Osteocyte (in vitro differentiated cells): ENCODE results near the gene CDH4. TPM values are rescaled to one million over a fixed set of nuclear protein-coding genes. Genes with fewer than 3 reads are reported as not detected.
"Not testable (repeated sequence)": the region's sequence is repeated elsewhere in the genome, so short reads cannot be mapped to it uniquely, and the experiment has no call there.

Source experiments
- DNase-seq: peaks from one replicate; pipeline ENCODE4 v3.0.0; 2021; ENCODE audit warnings: mixed read lengths; ENCODE audit not compliant: unreplicated experiment; ENCODE audit errors: extremely low spot score
- H3K27ac Mint-ChIP-seq: one replicate; pipeline ENCODE4 v1.8.0; 2021; ENCODE audit warnings: mild to moderate bottlenecking, mixed read lengths; ENCODE audit not compliant: unreplicated experiment
- H3K27me3 Mint-ChIP-seq: one replicate; pipeline ENCODE4 v1.8.0; 2021; ENCODE audit warnings: mixed read lengths; ENCODE audit not compliant: unreplicated experiment
- H3K36me3 Mint-ChIP-seq: one replicate; pipeline ENCODE4 v1.8.0; 2021; ENCODE audit warnings: mixed read lengths; ENCODE audit not compliant: unreplicated experiment
- H3K4me1 Mint-ChIP-seq: one replicate; pipeline ENCODE4 v1.8.0; 2021; ENCODE audit warnings: mixed read lengths; ENCODE audit not compliant: unreplicated experiment
- H3K4me3 Mint-ChIP-seq: one replicate; pipeline ENCODE4 v1.8.0; 2021; ENCODE audit warnings: mild to moderate bottlenecking, moderate library complexity, mixed read lengths; ENCODE audit not compliant: unreplicated experiment
- H3K9me3 Mint-ChIP-seq: one replicate; pipeline ENCODE4 v1.8.0; 2021; ENCODE audit warnings: mixed read lengths; ENCODE audit not compliant: unreplicated experiment
- total RNA-seq: library from RNA; stranded (reverse); gene quantifications from 2 replicates; pipeline ENCODE4 v1.2.1, GENCODE V29; 2021
- TF ChIP-seq, protein P1 (sequence below): fragments of 200-600 bp; sonication (generic); IDR thresholded peaks from 2 replicates; pipeline ENCODE4 v1.5.0; 2021; ENCODE audit warnings: antibody characterized with exemption, mild to moderate bottlenecking, moderate library complexity

The CDH4 gene
- total RNA-seq, 1 donor from 2014 or later = 1.3 TPM

DNA sequence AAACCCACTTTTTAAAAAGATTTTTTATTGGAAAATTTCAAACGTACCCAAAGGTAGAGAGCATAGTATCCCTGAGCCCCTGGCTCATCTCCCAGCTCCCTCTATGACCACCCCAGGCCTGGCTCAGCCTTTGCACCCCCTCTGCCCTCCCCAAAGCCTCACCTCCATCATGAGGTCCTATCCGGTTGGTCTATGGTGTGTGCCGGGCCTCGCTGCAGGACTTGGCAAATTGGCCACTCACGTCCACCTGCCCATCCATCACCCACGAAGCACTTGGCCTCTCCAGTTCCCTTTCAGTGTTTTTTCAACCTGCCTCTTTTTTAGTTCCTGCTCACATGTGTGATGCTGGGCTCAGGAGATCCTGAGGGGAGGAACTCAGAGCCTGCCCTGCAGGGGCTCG, 147.4 kb downstream of the CDH4 start:
- Mint-ChIP-seq H3K4me3 (no peak overlapping the region), H3K27me3 (no peaks in the 10 kb centered on the region), H3K9me3 (no peaks in the 10 kb centered on the region), H3K27ac (no peak overlapping the region), H3K4me1 (no peaks in the 10 kb centered on the region), H3K36me3 (no peaks in the 10 kb centered on the region)
- no peak for DNase-seq
- TF ChIP-seq, protein P1, sequence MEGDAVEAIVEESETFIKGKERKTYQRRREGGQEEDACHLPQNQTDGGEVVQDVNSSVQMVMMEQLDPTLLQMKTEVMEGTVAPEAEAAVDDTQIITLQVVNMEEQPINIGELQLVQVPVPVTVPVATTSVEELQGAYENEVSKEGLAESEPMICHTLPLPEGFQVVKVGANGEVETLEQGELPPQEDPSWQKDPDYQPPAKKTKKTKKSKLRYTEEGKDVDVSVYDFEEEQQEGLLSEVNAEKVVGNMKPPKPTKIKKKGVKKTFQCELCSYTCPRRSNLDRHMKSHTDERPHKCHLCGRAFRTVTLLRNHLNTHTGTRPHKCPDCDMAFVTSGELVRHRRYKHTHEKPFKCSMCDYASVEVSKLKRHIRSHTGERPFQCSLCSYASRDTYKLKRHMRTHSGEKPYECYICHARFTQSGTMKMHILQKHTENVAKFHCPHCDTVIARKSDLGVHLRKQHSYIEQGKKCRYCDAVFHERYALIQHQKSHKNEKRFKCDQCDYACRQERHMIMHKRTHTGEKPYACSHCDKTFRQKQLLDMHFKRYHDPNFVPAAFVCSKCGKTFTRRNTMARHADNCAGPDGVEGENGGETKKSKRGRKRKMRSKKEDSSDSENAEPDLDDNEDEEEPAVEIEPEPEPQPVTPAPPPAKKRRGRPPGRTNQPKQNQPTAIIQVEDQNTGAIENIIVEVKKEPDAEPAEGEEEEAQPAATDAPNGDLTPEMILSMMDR = no peak

DNA sequence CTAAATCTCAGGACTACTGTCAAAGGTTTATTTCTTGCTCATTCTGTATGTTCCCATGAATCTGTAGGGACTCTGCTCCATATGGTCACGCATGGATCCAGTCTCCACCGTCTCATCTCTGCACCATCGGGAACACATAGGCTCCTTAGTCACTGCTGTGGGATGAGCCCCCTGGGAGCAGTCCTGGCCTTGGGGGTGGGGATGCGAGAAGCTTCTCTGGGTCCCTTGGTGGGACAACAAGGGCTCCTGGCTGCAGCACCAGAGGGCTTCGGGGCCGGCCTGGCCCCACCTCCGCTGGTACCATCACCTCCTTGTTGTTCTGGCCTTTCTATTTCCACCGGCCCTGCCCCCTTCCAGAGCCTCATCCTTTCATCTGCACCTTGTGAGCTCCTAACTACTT, 148.4 kb downstream of the CDH4 start:
- Mint-ChIP-seq H3K9me3 (no peaks in the 10 kb centered on the region), H3K4me3 (no peak overlapping the region), H3K36me3 (no peaks in the 10 kb centered on the region), H3K27ac (no peak overlapping the region), H3K27me3 (no peaks in the 10 kb centered on the region), H3K4me1 (no peaks in the 10 kb centered on the region)
- DNase-seq = no peak
- TF ChIP-seq, protein P1 = no peak

DNA sequence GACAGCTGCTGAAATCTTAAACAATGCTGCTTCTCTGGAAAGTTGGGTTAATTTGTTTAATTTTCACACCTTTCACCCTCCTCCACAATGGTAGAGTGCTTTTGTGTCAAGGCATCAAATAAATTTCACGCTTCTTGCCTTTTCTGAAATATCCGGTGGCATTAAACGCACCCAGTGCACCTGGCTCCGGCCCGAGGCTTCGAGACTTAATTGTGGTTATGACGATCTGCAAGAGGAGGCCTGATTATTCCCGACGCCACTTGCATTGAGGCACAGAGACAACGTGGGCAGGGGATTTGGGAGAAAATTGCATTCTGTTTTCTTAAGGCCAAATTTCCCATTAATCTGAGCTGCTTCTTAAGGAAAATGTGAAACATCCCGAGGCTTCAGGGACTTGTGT, 152.2 kb downstream of the CDH4 start:
- TF ChIP-seq, protein P1 = no peak
- Mint-ChIP-seq H3K27me3 (no peaks in the 10 kb centered on the region), H3K27ac (no peak overlapping the region), H3K36me3 (no peaks in the 10 kb centered on the region), H3K9me3 (peaks cover 6% of the 10 kb centered on the region), H3K4me3 (no peak overlapping the region), H3K4me1 (no peaks in the 10 kb centered on the region)
- DNase-seq = no peak

DNA sequence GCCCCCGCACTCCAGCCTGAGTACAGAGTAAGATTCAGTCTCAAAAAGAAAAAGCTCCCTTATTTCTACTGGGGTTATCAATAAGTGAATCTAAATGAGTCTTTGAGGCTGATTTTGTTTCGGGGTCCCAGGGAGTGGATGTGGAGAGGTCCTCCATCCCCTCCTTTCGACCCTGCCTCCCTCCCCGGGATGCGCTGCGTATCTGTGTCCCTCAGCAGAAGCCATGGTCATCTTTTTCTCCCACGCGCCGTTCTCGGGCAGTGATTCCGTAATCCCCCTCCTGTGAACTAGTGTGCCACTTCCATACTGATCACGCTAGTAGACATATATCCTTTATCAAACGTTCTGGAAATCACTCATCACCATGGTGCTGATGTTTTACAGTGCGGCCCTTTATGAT, 152.9 kb downstream of the CDH4 start:
- Mint-ChIP-seq H3K27ac (no peak overlapping the region), H3K9me3 (peaks cover 6% of the 10 kb centered on the region), H3K4me1 (no peaks in the 10 kb centered on the region), H3K27me3 (no peaks in the 10 kb centered on the region), H3K36me3 (no peaks in the 10 kb centered on the region), H3K4me3 (no peak overlapping the region)
- DNase-seq = no peak
- TF ChIP-seq, protein P1 = no peak

DNA sequence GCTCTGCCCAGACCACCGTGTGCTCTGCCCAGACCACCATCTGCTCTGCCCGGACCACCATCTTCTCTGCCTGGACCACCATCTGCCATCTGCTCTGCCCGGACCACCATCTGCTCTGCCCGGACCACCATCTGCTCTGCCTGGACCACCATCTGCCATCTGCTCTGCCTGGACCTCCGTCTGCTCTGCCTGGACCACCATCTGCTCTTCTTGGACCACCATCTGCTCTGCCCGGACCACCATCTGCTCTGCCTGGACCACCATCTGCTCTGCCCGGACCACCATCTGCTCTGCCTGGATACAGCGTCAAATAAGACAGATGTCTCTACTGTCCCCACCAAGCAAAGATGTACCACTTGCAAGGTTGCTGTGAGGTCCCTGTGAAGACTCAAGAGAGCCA, 154.7 kb downstream of the CDH4 start:
- not testable (repeated sequence) for H3K4me1 Mint-ChIP-seq, H3K36me3 Mint-ChIP-seq

DNA sequence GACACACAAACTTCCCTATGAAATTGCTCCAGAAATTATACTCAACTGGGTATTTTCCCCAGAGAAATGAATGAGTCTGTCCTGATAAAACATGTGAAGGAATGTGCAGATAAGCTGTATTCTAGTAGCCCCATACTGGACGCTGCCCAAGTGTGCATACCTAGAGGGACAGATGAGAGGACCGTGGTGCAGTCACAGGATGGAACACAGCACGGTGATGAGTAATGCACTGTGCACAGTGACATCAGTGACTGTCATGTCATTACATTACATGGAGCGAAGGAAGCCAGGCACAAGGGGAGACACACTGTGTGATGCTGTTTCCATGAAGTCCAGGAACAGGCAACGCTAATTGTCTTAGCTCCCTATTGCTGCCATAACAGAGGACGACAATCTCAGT, 155.5 kb downstream of the CDH4 start:
- peaks cover 6% of the 10 kb centered on the region for H3K9me3 Mint-ChIP-seq
- no peak overlapping the region for H3K27ac Mint-ChIP-seq
- H3K4me1 Mint-ChIP-seq = no peaks in the 10 kb centered on the region
- DNase-seq = no peak
- H3K36me3 Mint-ChIP-seq = no peaks in the 10 kb centered on the region
- H3K4me3 Mint-ChIP-seq = no peak overlapping the region
- TF ChIP-seq, protein P1 = no peak
- no peaks in the 10 kb centered on the region for H3K27me3 Mint-ChIP-seq

More for the DNA sequence above, 154.7 kb downstream of the CDH4 start:
- not testable (repeated sequence) for H3K27ac Mint-ChIP-seq, H3K9me3 Mint-ChIP-seq, H3K27me3 Mint-ChIP-seq, DNase-seq, H3K4me3 Mint-ChIP-seq
